Measurements from ENCODE around the gene JMJD4. TPM values are rescaled to one million over a fixed set of nuclear protein-coding genes. Genes with fewer than 3 reads are reported as not detected.

The JMJD4 gene
- total RNA-seq, 4 donors from 2014 or later: 22.7 to 33.9 (median 25.1) TPM

DNA sequence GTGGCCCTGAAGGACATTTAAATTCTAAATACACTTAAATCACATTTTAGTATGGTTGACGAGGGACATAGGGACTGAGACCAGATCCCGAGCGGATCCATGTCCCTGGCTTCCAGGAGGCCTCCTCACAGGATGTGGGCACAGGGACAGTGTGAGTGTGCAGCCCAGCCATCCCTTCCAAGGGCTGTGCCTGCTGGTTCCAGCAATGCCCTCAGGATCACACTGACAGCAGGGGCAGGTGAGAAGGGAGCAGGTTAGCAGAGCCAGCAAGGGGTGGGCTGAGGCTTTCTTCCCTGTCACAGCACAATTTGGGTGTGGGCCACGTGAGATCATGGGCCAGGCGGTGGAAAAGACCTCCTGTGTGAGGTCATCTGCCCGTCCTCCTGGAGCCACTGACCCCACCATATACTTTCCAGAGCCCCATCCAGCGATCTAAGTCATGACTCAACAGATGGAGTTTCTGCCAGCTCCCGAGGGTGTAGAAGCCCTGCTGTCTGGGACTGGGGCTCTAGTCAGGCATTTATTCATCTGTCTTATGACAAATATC lies 43.4 kb upstream of the JMJD4 start:
- TF ChIP-seq, protein P1, sequence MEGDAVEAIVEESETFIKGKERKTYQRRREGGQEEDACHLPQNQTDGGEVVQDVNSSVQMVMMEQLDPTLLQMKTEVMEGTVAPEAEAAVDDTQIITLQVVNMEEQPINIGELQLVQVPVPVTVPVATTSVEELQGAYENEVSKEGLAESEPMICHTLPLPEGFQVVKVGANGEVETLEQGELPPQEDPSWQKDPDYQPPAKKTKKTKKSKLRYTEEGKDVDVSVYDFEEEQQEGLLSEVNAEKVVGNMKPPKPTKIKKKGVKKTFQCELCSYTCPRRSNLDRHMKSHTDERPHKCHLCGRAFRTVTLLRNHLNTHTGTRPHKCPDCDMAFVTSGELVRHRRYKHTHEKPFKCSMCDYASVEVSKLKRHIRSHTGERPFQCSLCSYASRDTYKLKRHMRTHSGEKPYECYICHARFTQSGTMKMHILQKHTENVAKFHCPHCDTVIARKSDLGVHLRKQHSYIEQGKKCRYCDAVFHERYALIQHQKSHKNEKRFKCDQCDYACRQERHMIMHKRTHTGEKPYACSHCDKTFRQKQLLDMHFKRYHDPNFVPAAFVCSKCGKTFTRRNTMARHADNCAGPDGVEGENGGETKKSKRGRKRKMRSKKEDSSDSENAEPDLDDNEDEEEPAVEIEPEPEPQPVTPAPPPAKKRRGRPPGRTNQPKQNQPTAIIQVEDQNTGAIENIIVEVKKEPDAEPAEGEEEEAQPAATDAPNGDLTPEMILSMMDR (IDR thresholded peaks at IDR 0.05): no peak
- ATAC-seq (ENCODE audit: low FRiP score): no peak
- DNase-seq (ENCODE audit: low spot score): no peak

DNA sequence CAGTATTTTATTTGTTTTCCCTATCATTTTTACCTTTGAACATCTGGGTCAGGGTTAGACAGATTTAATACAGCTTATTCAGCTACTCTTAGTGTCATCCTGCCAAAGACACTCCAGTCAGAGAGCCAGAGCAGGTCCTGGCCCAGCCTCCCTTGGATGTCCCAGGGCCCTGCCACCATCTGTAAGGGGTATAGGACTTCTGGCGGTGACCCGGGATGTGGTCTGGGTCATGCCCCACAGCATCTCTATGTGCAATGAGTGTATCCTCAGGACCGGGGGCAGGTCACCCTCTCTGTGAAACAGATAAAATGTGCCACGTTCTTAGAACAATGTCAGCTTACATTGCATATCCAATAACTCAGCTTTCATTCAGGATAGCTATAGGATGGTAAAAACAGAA lies 42.5 kb upstream of the JMJD4 start:
- ATAC-seq (ENCODE audit: low FRiP score): no peak
- TF ChIP-seq, protein P1 (IDR thresholded peaks at IDR 0.05): no peak
- no peak for DNase-seq (ENCODE audit: low spot score)

DNA sequence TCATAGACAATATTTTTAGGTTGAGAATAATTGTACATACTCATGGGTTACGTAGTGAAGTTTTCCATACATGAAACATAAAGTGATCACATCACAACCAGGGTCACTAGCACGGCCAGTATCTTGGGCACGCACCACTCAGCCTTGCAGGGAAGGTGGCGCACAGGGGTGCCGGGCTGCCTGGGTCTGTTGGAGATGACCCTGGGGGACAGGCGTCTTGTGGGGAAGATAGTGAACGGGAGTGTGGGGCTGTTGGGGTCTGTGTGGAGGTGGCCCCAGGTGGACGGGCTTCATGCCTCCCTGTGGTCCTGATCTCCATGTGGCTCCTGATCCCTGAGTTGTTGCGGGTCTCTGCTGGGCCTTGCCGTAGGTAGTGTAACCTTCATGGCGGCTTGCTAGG lies 42.1 kb upstream of the JMJD4 start:
- DNase-seq (ENCODE audit: low spot score) (no peak), ATAC-seq (ENCODE audit: low FRiP score) (no peak)
- TF ChIP-seq, protein P1 (IDR thresholded peaks at IDR 0.05): no peak

DNA sequence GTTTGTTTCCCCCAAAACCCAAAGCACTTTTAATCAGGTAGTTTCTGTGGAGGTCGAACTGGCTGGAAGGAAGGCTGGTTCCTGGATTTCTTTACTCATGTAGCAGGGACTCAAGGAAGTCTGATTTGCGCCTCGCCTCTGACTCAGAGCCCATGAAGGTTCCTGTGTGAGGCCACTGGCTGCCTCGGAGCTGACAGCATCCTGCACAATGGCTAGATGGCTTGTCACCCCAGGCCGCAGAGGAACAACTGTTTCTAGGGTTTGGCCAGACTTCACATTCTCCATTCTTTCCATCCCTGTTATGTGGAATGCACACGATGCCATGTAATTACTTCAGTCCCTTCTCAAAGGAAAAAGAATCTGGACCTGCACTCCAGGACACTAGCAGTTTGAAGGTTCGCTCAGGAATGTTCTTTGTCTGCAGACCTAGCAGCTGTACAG lies 41.2 kb upstream of the JMJD4 start:
- TF ChIP-seq, protein P1 (IDR thresholded peaks at IDR 0.05): no peak
- DNase-seq (ENCODE audit: low spot score) (no peak), ATAC-seq (ENCODE audit: low FRiP score) (no peak)

DNA sequence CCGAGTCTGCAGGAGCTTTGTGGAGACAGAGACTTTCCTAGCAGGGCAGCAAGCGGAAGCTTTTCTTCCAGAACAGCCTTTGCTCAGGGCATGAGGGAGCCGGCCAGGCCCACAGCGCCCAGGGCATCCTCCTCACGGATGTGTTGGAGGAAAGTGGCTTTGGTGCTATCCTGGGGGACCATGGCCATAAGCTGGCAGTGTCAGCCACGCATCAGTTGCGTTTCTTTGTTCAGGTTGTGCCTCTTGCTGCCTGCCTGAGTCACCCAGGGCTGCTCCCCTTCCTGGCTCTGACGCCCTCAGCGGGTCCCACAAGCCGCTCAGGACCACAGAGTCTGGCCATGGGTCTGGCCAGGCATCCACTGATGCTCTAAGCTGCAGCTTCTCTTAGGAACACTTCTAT lies 40.7 kb upstream of the JMJD4 start:
- ATAC-seq (ENCODE audit: low FRiP score) (no peak), DNase-seq (ENCODE audit: low spot score) (no peak)
- TF ChIP-seq, protein P1 (IDR thresholded peaks at IDR 0.05): no peak

DNA sequence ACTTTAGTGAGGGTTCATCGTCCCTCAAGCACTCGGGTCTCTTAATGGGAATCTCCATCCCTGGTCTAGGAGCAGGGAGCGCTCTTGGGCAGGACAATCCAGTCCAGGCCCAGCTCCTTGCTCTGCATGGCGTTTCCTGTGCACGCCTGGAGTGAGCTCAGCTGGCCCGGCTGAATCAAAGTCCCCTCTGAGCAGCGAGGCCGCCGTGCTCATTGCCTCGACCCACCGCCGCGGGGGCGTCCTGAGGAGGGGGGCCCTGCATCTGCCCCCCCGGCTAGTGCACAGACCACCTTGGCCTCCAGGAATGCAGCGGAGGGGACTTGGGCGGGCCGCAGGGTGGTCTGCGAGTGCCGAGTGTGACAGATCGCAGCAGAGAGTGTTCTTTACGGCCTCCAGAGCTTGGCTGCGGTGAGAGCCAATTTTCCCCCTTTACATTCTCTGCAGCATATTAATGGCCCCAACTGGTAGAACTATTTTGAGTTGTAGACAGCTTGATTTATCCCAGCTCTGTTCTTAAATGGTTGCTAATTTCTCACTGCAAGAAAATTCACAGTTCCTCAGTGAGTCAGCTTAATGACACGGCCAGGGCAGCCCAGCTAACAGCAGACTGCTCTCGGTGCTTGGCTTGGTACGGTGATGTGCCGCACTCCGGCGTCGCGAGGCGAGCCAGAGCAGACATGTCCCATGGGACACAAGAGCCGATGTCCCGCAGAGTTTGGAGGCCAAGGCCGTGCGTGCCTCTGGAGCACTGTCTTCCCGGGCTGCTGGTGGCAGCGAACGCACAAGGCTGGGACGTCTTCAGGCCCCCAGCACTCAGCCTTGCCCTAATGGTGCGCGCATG lies 39.9 kb upstream of the JMJD4 start:
- TF ChIP-seq, protein P1 (IDR thresholded peaks at IDR 0.05): no peak
- ATAC-seq (ENCODE audit: low FRiP score) (no peak), DNase-seq (ENCODE audit: low spot score) (no peak)

Data from omental fat pad (tissue), 4 donors.